ENCODE measurements around the gene TANC1.

DNA sequence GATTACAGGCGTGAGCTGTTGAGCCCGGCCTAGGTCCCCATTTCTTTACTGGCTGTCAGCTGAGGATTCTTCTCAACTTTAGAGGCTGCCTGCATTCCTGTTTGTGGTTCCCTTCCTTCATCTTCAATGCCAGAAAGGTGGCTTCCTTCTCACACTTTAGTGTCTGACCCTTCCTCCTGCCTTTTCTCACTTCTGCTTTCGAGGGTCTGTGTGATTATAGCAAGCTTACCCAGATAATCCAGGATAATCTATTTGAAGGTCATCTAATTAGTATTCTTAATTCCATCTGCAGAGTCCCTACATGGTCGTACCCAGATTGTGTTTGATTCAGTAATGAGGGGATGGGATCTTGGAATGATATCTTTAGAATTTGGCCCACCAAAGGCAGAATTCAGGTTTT lies 157.4 kb downstream of the TANC1 start:
- TF ChIP-seq, protein P1, sequence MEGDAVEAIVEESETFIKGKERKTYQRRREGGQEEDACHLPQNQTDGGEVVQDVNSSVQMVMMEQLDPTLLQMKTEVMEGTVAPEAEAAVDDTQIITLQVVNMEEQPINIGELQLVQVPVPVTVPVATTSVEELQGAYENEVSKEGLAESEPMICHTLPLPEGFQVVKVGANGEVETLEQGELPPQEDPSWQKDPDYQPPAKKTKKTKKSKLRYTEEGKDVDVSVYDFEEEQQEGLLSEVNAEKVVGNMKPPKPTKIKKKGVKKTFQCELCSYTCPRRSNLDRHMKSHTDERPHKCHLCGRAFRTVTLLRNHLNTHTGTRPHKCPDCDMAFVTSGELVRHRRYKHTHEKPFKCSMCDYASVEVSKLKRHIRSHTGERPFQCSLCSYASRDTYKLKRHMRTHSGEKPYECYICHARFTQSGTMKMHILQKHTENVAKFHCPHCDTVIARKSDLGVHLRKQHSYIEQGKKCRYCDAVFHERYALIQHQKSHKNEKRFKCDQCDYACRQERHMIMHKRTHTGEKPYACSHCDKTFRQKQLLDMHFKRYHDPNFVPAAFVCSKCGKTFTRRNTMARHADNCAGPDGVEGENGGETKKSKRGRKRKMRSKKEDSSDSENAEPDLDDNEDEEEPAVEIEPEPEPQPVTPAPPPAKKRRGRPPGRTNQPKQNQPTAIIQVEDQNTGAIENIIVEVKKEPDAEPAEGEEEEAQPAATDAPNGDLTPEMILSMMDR (IDR thresholded peaks at IDR 0.05): no peak
- no peak for TF ChIP-seq ZFX (IDR thresholded peaks at IDR 0.05; ENCODE audit: borderline replicate concordance)
